ENCODE data around the gene MEPCE.
"Not testable (repeated sequence)": the region's sequence is repeated elsewhere in the genome, so short reads cannot be mapped to it uniquely, and the experiment has no call there.

MEPCE gene

DNA sequence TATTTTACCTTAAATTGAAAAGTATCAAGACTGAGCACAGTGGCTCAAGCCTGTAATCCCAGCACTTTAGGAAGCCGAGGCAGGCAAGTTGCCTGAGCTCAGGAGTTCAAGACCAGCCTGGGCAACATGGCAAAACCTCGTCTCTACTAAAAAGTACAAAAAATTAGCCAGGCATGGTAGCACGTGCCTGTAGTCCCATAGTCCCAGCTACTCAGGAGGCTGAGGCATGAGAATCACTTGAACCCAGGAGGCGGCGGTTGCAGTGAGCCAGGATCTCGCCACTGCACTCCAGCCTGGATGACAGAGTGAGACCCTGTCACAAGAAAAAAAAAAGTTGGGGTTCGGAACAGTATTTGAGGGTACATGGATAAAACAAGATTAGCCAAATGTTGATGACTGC lies 9.6 kb downstream of the MEPCE start:
- not testable (repeated sequence) for DNase-seq; H4K12ac ChIP-seq (ENCODE audit: low read depth, low read length); H3K4me1 ChIP-seq (ENCODE audit: control insufficient read depth in 1 of 2, insufficient read depth in 2 of 2, low read length in 2 of 2); H3K9me3 ChIP-seq (ENCODE audit: insufficient read depth, low read depth, low read length); H3K4me2 ChIP-seq (ENCODE audit: low read length); H3K27ac ChIP-seq (ENCODE audit: low read depth, low read length); H3K27me3 ChIP-seq (ENCODE audit: insufficient read depth, low read length); H3K4me3 ChIP-seq (ENCODE audit: low read depth, low read length); H4K91ac ChIP-seq (ENCODE audit: low read depth, low read length); H3K36me3 ChIP-seq (ENCODE audit: control insufficient read depth in 1 of 2, insufficient read depth in 2 of 2, low read length in 2 of 2); H3K79me1 ChIP-seq (ENCODE audit: low read length); H2BK12ac ChIP-seq (ENCODE audit: low read length); H2BK5ac ChIP-seq (ENCODE audit: low read depth, low read length, poor library complexity); H3K4ac ChIP-seq (ENCODE audit: low read depth, low read length); H3K14ac ChIP-seq (ENCODE audit: low read length); H2AFZ ChIP-seq (ENCODE audit: insufficient read depth, low read length, poor library complexity); H2BK120ac ChIP-seq (ENCODE audit: insufficient read depth, low read length, poor library complexity); H3K9ac ChIP-seq (ENCODE audit: low read length); H3K23ac ChIP-seq (ENCODE audit: low read length); H3K79me2 ChIP-seq (ENCODE audit: control insufficient read depth, insufficient read depth, low read length, poor library complexity); H2AK5ac ChIP-seq (ENCODE audit: low read length); H3K18ac ChIP-seq (ENCODE audit: low read length)
- no CpG with 5 or more reads among the region's 7 CpGs for WGBS (ENCODE audit: extremely low coverage, insufficient coverage, insufficient read length)
- peak overlapping the region; percentile 25 for H4K8ac ChIP-seq (ENCODE audit: low read depth, low read length)

- Histone ChIP-seq H3K4me3 (ENCODE audit: low read depth, low read length) (no peak overlapping the region), H2BK120ac (ENCODE audit: insufficient read depth, low read length, poor library complexity) (no peak overlapping the region), H2AFZ (ENCODE audit: insufficient read depth, low read length, poor library complexity) (no peak overlapping the region), H3K79me2 (ENCODE audit: control insufficient read depth, insufficient read depth, low read length, poor library complexity) (no peaks in the 10 kb centered on the region), H3K9me3 (ENCODE audit: insufficient read depth, low read depth, low read length) (no peaks in the 10 kb centered on the region), H3K4me2 (ENCODE audit: low read length) (no peak overlapping the region), H3K9ac (ENCODE audit: low read length) (no peak overlapping the region), H3K23ac (ENCODE audit: low read length) (no peak overlapping the region), H3K4ac (ENCODE audit: low read depth, low read length) (no peak overlapping the region), H3K27me3 (ENCODE audit: insufficient read depth, low read length) (no peaks in the 10 kb centered on the region), H4K8ac (ENCODE audit: low read depth, low read length) (no peak overlapping the region), H2AK5ac (ENCODE audit: low read length) (peak overlapping the region; percentile 18), H3K14ac (ENCODE audit: low read length) (no peak overlapping the region), H2BK12ac (ENCODE audit: low read length) (no peak overlapping the region), H3K27ac (ENCODE audit: low read depth, low read length) (no peak overlapping the region), H3K36me3 (ENCODE audit: control insufficient read depth in 1 of 2, insufficient read depth in 2 of 2, low read length in 2 of 2) (no peaks in the 10 kb centered on the region), H3K18ac (ENCODE audit: low read length) (no peak overlapping the region), H4K91ac (ENCODE audit: low read depth, low read length) (no peak overlapping the region), H3K4me1 (ENCODE audit: control insufficient read depth in 1 of 2, insufficient read depth in 2 of 2, low read length in 2 of 2) (peaks cover 3 to 5% of the 10 kb centered on the region in 2 experiments), H4K12ac (ENCODE audit: low read depth, low read length) (no peak overlapping the region), H3K79me1 (ENCODE audit: low read length) (no peaks in the 10 kb centered on the region), H2BK5ac (ENCODE audit: low read depth, low read length, poor library complexity) (no peak overlapping the region)
- no peak for DNase-seq
- WGBS (ENCODE audit: extremely low coverage, insufficient coverage, insufficient read length), result no CpG with 5 or more reads among the region's 11 CpGs
Measured at GRCh38 chr7:100441641-100442535, 12.3 kb downstream of the MEPCE start.

- Histone ChIP-seq H3K36me3 (ENCODE audit: control insufficient read depth in 1 of 2, insufficient read depth in 2 of 2, low read length in 2 of 2) (no peaks in the 10 kb centered on the region), H4K8ac (ENCODE audit: low read depth, low read length) (peak overlapping the region; percentile 16), H3K27ac (ENCODE audit: low read depth, low read length) (no peak overlapping the region), H3K4me3 (ENCODE audit: low read depth, low read length) (no peak overlapping the region), H2BK5ac (ENCODE audit: low read depth, low read length, poor library complexity) (no peak overlapping the region), H3K4me2 (ENCODE audit: low read length) (no peak overlapping the region), H3K4me1 (ENCODE audit: control insufficient read depth in 1 of 2, insufficient read depth in 2 of 2, low read length in 2 of 2) (peaks cover 3 to 5% of the 10 kb centered on the region in 2 experiments), H3K27me3 (ENCODE audit: insufficient read depth, low read length) (no peaks in the 10 kb centered on the region), H3K9ac (ENCODE audit: low read length) (no peak overlapping the region), H2BK120ac (ENCODE audit: insufficient read depth, low read length, poor library complexity) (no peak overlapping the region), H3K9me3 (ENCODE audit: insufficient read depth, low read depth, low read length) (no peaks in the 10 kb centered on the region), H2AFZ (ENCODE audit: insufficient read depth, low read length, poor library complexity) (no peak overlapping the region), H2AK5ac (ENCODE audit: low read length) (peak overlapping the region; percentile 49), H3K79me2 (ENCODE audit: control insufficient read depth, insufficient read depth, low read length, poor library complexity) (no peaks in the 10 kb centered on the region), H3K4ac (ENCODE audit: low read depth, low read length) (no peak overlapping the region), H3K23ac (ENCODE audit: low read length) (no peak overlapping the region), H4K91ac (ENCODE audit: low read depth, low read length) (no peak overlapping the region), H4K12ac (ENCODE audit: low read depth, low read length) (no peak overlapping the region), H3K18ac (ENCODE audit: low read length) (no peak overlapping the region), H3K14ac (ENCODE audit: low read length) (no peak overlapping the region), H2BK12ac (ENCODE audit: low read length) (peak overlapping the region; percentile 27), H3K79me1 (ENCODE audit: low read length) (no peaks in the 10 kb centered on the region)
- DNase-seq, result no peak
- WGBS (ENCODE audit: extremely low coverage, insufficient coverage, insufficient read length), result no CpG with 5 or more reads among the region's 9 CpGs
Measured at GRCh38 chr7:100443096-100443840, 13.6 kb downstream of the MEPCE start.

GRCh38 chr7:100444311-100445278 lies 15.0 kb downstream of the MEPCE start:
- H3K4ac ChIP-seq (ENCODE audit: low read depth, low read length), result no peak overlapping the region
- no peak overlapping the region for H3K27ac ChIP-seq (ENCODE audit: low read depth, low read length)
- no peak overlapping the region for H3K18ac ChIP-seq (ENCODE audit: low read length)
- H4K8ac ChIP-seq (ENCODE audit: low read depth, low read length), result no peak overlapping the region
- no peak overlapping the region for H2AFZ ChIP-seq (ENCODE audit: insufficient read depth, low read length, poor library complexity)
- no peak overlapping the region for H3K4me2 ChIP-seq (ENCODE audit: low read length)
- H2BK5ac ChIP-seq (ENCODE audit: low read depth, low read length, poor library complexity), result no peak overlapping the region
- H3K79me2 ChIP-seq (ENCODE audit: control insufficient read depth, insufficient read depth, low read length, poor library complexity), result no peaks in the 10 kb centered on the region
- no peak overlapping the region for H2AK5ac ChIP-seq (ENCODE audit: low read length)
- H4K12ac ChIP-seq (ENCODE audit: low read depth, low read length), result no peak overlapping the region
- DNase-seq, result peak in 1 of 2 donors; percentile 26
- no peaks in the 10 kb centered on the region for H3K9me3 ChIP-seq (ENCODE audit: insufficient read depth, low read depth, low read length)
- H3K4me3 ChIP-seq (ENCODE audit: low read depth, low read length), result no peak overlapping the region
- no peak overlapping the region for H2BK12ac ChIP-seq (ENCODE audit: low read length)
- no peak overlapping the region for H3K9ac ChIP-seq (ENCODE audit: low read length)
- no peak overlapping the region for H4K91ac ChIP-seq (ENCODE audit: low read depth, low read length)
- no CpG with 5 or more reads among the region's 14 CpGs for WGBS (ENCODE audit: extremely low coverage, insufficient coverage, insufficient read length)
- no peaks in the 10 kb centered on the region for H3K27me3 ChIP-seq (ENCODE audit: insufficient read depth, low read length)
- H3K14ac ChIP-seq (ENCODE audit: low read length), result no peak overlapping the region
- H3K36me3 ChIP-seq (ENCODE audit: control insufficient read depth in 1 of 2, insufficient read depth in 2 of 2, low read length in 2 of 2), result no peaks in the 10 kb centered on the region
- H3K4me1 ChIP-seq (ENCODE audit: control insufficient read depth in 1 of 2, insufficient read depth in 2 of 2, low read length in 2 of 2), result peaks cover 3 to 5% of the 10 kb centered on the region in 2 experiments
- no peak overlapping the region for H2BK120ac ChIP-seq (ENCODE audit: insufficient read depth, low read length, poor library complexity)
- no peaks in the 10 kb centered on the region for H3K79me1 ChIP-seq (ENCODE audit: low read length)
- H3K23ac ChIP-seq (ENCODE audit: low read length), result no peak overlapping the region
